Right cardiac atrium (tissue), 5 donors: ENCODE data around the gene TMA7B. TPM values are rescaled to one million over a fixed set of nuclear protein-coding genes. Genes with fewer than 3 reads are reported as not detected.

Source experiments
- ATAC-seq, 2 donors: fragments of 200-7000 bp; cut with Tn5 transposase; one replicate each; pipeline versions ENCODE4 v1.8.0 to v1.9.1; 2020; ENCODE audit warnings: moderate library complexity in 2 of 2, mild to moderate bottlenecking in 1 of 2
- DNase-seq, 3 donors: peaks; one replicate each; pipeline ENCODE4 v3.0.0-alpha.2; 2020
- H3K27ac ChIP-seq: one replicate; pipeline ENCODE4 v1.5.1; 2013; ENCODE audit warnings: mild to moderate bottlenecking, low read length, control low read depth, moderate library complexity
- H3K27me3 ChIP-seq: one replicate; pipeline ENCODE4 v1.6.1; 2013; ENCODE audit not compliant: control insufficient read depth, insufficient read depth
- H3K4me1 ChIP-seq: one replicate; pipeline ENCODE4 v1.6.1; 2013; ENCODE audit warnings: low read length; ENCODE audit not compliant: control insufficient read depth, insufficient read depth
- H3K4me3 ChIP-seq: one replicate; pipeline ENCODE4 v1.5.1; 2013; ENCODE audit warnings: low read length, control low read depth
- H3K9me3 ChIP-seq: one replicate; pipeline ENCODE4 v1.6.1; 2013; ENCODE audit warnings: low read length; ENCODE audit not compliant: control insufficient read depth
- WGBS: extraction: QIAGEN DNeasy Blood & Tissue Kit; methylation state at CpG from one replicate; pipeline ENCODE4 v1.1.7; 2013; 5-methylcytosine and 5-hydroxymethylcytosine counted together
- intact Hi-C, 4 donors: fragments of 100-400 bp; cut with DNase I; formaldehyde crosslinking; loops; one replicate each; pipeline versions ENCODE4 v1.11.0 to v1.14.0; 2022 to 2023
- polyA plus RNA-seq: library from polyadenylated mRNA; stranded (reverse); fragments of 200-250 nt; gene quantifications from one replicate; pipeline ENCODE4 v1.2.3, GENCODE V29; 2013
- total RNA-seq, 4 donors: library from RNA; stranded (reverse); fragmentation: NEBNext Ultra II Directional; extraction: Animal tissue kit (Norgen Biotek cat#: 25700); gene quantifications; one replicate each; pipeline ENCODE4 v1.2.1, GENCODE V29; 2021
- donor health status: healthy with polysubstance abuse.
- donor health status: DM: no; HTN: yes; CAD: no.
- donor health status: DM: no; HTN: no; CAD: no.
- donor health status: DM: no; HTN: yes; CAD: no; lungs with severe emphysema.
- donor health status: DM: yes; HTN: yes; CAD: no.

TMA7B gene
- total and polyA plus RNA-seq, 5 donors = 0.09 to 0.31 TPM; not detected in 3

- intact Hi-C loops = loop anchor here in 1 of 4 donors (10.0 kb wide), 1 partner anchor 91 kb away; no protein-coding TSS in a partner anchor
- no peak for DNase-seq
- H3K4me1 ChIP-seq = no peaks in the 10 kb centered on the region
- no peak for ATAC-seq
- H3K27me3 ChIP-seq = peaks cover 5% of the 10 kb centered on the region
- H3K4me3 ChIP-seq = no peak overlapping the region
- H3K27ac ChIP-seq = no peak overlapping the region
- H3K9me3 ChIP-seq = no peaks in the 10 kb centered on the region
- 84% methylated on average over 8 of the region's 8 CpGs for WGBS
Observed at GRCh38 chr22:39933741-39934140, 26.5 kb upstream of the TMA7B start.

- Histone ChIP-seq H3K4me3 (no peak overlapping the region), H3K27me3 (peaks cover 5% of the 10 kb centered on the region), H3K4me1 (no peaks in the 10 kb centered on the region), H3K9me3 (no peaks in the 10 kb centered on the region), H3K27ac (no peak overlapping the region)
- WGBS = 60% methylated on average over 4 of the region's 4 CpGs
- intact Hi-C loops = loop anchor here in 1 of 4 donors (10.0 kb wide), 1 partner anchor 90 kb away; no protein-coding TSS in a partner anchor
- no peak for ATAC-seq
- DNase-seq = no peak
Observed at GRCh38 chr22:39935116-39935515, 25.1 kb upstream of the TMA7B start.

GRCh38 chr22:39935612-39936011 is 24.6 kb upstream of the TMA7B start:
- DNase-seq (no peak), ATAC-seq (no peak)
- intact Hi-C loops = loop anchor here in 1 of 4 donors (10.0 kb wide), 1 partner anchor 89 kb away; no protein-coding TSS in a partner anchor
- peaks cover 5% of the 10 kb centered on the region for H3K27me3 ChIP-seq
- H3K4me1 ChIP-seq = no peaks in the 10 kb centered on the region
- no peaks in the 10 kb centered on the region for H3K9me3 ChIP-seq
- no peak overlapping the region for H3K27ac ChIP-seq
- 58% methylated on average over 6 of the region's 6 CpGs for WGBS
- H3K4me3 ChIP-seq = no peak overlapping the region

- H3K27me3 ChIP-seq = peaks cover 5% of the 10 kb centered on the region
- no peak overlapping the region for H3K4me3 ChIP-seq
- intact Hi-C loops = loop anchor here in 1 of 4 donors (10.0 kb wide), 1 partner anchor 88 kb away; no protein-coding TSS in a partner anchor
- H3K9me3 ChIP-seq = no peaks in the 10 kb centered on the region
- no peaks in the 10 kb centered on the region for H3K4me1 ChIP-seq
- ATAC-seq (no peak), DNase-seq (no peak)
- 69% methylated on average over 6 of the region's 6 CpGs for WGBS
- no peak overlapping the region for H3K27ac ChIP-seq
Observed at GRCh38 chr22:39936523-39937145, 23.6 kb upstream of the TMA7B start.

GRCh38 chr22:39937906-39938305 is 22.3 kb upstream of the TMA7B start:
- no peak for DNase-seq
- H3K4me1 ChIP-seq = no peaks in the 10 kb centered on the region
- H3K9me3 ChIP-seq = no peaks in the 10 kb centered on the region
- intact Hi-C loops = loop anchor here in 1 of 4 donors (10.0 kb wide), 1 partner anchor 87 kb away; no protein-coding TSS in a partner anchor
- ATAC-seq = no peak
- H3K27ac ChIP-seq = no peak overlapping the region
- no peak overlapping the region for H3K4me3 ChIP-seq
- peaks cover 2% of the 10 kb centered on the region for H3K27me3 ChIP-seq
- 92% methylated on average over 3 of the region's 3 CpGs for WGBS

- Histone ChIP-seq H3K4me3 (no peak overlapping the region), H3K9me3 (no peaks in the 10 kb centered on the region), H3K27me3 (no peaks in the 10 kb centered on the region), H3K4me1 (peaks cover 2% of the 10 kb centered on the region), H3K27ac (no peak overlapping the region)
- ATAC-seq (no peak), DNase-seq (no peak)
- WGBS = 83% methylated on average over 14 of the region's 14 CpGs
- intact Hi-C loops = loop anchor here in 1 of 4 donors (10.0 kb wide), 1 partner anchor 86 kb away; no protein-coding TSS in a partner anchor
Observed at GRCh38 chr22:39938509-39939111, 21.6 kb upstream of the TMA7B start.

GRCh38 chr22:39939830-39940229 is 20.4 kb upstream of the TMA7B start:
- Histone ChIP-seq H3K4me1 (peaks cover 2% of the 10 kb centered on the region), H3K27me3 (no peaks in the 10 kb centered on the region), H3K27ac (no peak overlapping the region), H3K4me3 (no peak overlapping the region), H3K9me3 (no peaks in the 10 kb centered on the region)
- whole genome bisulfite sequencing = 97% methylated on average over 3 of the region's 3 CpGs
- ATAC-seq (no peak), DNase-seq (no peak)
- intact Hi-C loops = loop anchor here in 1 of 4 donors (10.0 kb wide), 1 partner anchor 85 kb away; no protein-coding TSS in a partner anchor

GRCh38 chr22:39940757-39941305 is 19.4 kb upstream of the TMA7B start:
- intact Hi-C loops = no loop called here
- Histone ChIP-seq H3K9me3 (no peaks in the 10 kb centered on the region), H3K27me3 (no peaks in the 10 kb centered on the region), H3K4me3 (no peak overlapping the region), H3K4me1 (peaks cover 2% of the 10 kb centered on the region), H3K27ac (no peak overlapping the region)
- ATAC-seq (no peak), DNase-seq (no peak)
- WGBS = 63% methylated on average over 9 of the region's 9 CpGs

- H3K4me3 ChIP-seq = no peak overlapping the region
- H3K4me1 ChIP-seq = peaks cover 2% of the 10 kb centered on the region
- H3K27ac ChIP-seq = no peak overlapping the region
- intact Hi-C loops = no loop called here
- WGBS = 92% methylated on average over 2 of the region's 2 CpGs
- no peaks in the 10 kb centered on the region for H3K9me3 ChIP-seq
- no peak for DNase-seq
- H3K27me3 ChIP-seq = no peaks in the 10 kb centered on the region
- no peak for ATAC-seq
Observed at GRCh38 chr22:39941601-39942000, 18.6 kb upstream of the TMA7B start.

GRCh38 chr22:39942439-39943230 is 17.6 kb upstream of the TMA7B start:
- 82% methylated on average over 8 of the region's 8 CpGs for WGBS
- H3K4me1 ChIP-seq = peaks cover 2% of the 10 kb centered on the region
- H3K4me3 ChIP-seq = no peak overlapping the region
- H3K9me3 ChIP-seq = no peaks in the 10 kb centered on the region
- no peak overlapping the region for H3K27ac ChIP-seq
- DNase-seq (no peak), ATAC-seq (no peak)
- no peaks in the 10 kb centered on the region for H3K27me3 ChIP-seq
- intact Hi-C loops = no loop called here
